HG03442 (cell line): ENCODE data around the gene CHKA.

ENCODE experiments used
- ATAC-seq: cut with Tn5 transposase; IDR thresholded peaks from one replicate; pipeline ENCODE4 v1.9.1; 2021; ENCODE audit warnings: mild to moderate bottlenecking, moderate library complexity; ENCODE audit not compliant: unreplicated experiment

CHKA gene

DNA sequence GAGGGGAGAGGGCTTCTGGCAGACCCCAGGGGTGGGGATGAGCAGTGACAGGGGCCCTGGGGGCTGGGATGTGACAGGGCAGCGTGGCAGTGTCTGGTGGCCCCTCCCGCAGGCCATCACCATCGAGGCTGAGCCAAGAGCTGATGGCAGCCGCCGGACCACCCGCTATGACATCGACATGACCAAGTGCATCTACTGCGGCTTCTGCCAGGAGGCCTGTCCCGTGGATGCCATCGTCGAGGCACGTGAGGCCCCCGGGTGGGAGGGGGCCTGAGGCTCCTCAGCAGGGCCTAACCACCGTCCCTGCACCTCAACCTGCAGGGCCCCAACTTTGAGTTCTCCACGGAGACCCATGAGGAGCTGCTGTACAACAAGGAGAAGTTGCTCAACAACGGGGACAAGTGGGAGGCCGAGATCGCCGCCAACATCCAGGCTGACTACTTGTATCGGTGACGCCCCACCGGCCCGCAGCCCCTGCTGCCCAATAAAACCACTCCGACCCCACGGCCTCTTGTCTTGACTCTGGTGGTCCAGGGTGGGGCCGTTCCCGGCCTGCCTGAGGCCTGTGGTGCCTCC, 85.0 kb downstream of the CHKA start:
- no peak for ATAC-seq

DNA sequence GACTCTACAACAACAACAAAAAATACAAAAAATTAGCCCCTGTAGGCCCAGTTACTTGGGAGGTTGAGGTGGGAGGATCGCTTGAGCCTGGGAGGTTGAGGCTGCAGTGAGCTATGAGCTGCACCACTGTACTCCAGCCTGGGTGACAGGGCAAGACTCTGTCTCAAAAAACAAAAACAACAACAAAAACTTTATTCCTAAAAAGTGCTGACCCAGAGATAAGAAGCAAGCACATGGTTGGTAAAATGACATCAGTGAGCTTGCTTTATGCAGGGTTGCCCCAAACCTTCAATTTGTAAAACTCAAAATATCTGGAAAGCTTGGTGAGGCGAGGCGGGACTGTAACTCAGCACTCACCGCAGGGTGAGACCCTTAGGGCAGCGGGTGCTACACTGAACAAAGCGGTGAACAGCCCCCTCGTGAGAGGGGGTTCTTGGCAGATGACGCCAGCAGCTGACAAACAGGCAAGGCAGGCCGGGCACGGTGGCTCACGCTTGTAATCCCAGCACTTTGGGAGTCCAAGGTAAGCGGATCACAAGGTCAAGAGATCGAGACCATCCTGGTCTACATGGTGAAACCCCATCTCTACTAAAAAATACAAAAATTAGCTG, 85.8 kb downstream of the CHKA start:
- no peak for ATAC-seq

DNA sequence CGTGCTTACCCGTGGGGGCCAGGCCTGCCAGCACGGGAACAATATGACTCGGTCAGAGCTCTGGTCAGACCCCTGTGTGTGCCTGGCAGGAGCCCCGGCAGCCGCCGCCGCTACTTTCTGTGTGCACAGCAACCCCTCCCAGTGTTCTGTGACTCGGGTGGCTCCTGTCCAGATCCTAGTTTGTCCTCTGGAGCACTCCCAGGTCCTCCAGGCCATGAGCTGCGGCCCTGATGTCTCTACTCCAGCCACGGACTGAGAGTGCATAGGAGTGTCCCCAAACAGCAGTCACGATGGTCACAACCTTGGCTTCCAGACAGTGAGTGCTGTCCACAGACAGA, 87.5 kb downstream of the CHKA start:
- no peak for ATAC-seq

DNA sequence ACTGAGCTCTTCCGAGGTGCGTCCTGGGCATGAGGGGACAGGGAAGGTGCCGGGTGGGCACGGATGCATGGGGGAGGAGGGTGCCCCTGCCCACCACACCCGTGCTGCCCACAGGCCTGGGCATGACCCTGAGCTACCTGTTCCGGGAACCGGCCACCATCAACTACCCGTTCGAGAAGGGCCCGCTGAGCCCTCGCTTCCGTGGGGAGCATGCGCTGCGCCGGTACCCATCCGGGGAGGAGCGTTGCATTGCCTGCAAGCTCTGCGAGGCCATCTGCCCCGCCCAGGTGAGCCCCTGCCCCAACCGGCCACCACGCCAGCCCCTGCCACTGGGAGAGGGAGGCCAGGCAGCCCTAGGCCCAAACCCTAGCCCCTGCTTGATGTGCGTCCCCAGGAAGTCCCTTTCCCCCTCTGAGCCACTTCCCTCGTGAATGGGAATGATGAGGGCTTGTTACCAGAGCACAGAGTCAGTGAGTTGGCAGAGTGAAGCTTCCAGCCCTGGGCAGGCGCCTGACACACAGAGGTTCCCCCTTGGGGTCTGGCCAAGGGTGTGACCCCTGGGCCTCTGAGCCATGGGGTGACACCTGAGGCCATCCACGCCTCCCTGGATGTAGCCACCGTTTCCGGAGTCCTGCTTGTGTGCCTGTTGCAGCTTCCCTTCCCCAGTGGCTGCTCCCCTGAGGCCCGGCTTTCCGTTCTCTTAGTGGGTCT, 88.0 kb downstream of the CHKA start:
- ATAC-seq = no peak

DNA sequence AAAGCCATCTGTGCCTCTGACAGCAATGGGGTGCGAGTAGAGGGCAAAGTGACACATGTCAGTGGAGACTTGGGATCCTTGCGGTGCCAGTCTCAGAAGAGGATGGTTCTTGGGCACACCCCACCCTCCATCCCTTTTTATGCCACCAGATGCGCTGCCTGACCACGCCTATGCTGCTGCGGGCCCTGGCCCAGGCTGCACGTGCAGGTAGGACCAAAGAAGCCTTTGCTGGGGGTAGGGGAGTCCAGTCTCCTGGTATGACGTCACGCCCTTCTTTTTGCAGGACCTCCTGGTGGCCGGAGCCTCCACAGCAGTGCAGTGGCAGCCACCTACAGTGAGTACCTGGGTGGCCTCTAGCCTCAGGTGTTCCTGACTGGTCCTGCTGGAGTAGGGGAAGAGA, 89.2 kb downstream of the CHKA start:
- ATAC-seq = no peak

DNA sequence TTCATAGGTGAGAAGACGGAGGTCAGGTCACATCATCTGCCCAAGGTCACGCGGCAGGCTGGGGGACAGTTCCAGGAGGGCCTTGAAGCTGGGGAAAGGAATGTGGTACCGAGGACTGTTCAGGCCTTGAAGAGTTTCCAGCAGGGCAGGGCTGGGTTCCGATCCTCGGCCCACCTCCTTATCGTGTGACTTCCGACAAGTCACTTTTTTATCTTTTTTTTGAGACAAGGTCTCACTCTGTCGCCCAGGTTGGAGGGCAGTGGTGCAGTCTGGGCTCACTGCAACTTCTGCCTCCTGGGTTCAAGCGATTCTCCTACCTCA, 90.1 kb downstream of the CHKA start:
- ATAC-seq = no peak

DNA sequence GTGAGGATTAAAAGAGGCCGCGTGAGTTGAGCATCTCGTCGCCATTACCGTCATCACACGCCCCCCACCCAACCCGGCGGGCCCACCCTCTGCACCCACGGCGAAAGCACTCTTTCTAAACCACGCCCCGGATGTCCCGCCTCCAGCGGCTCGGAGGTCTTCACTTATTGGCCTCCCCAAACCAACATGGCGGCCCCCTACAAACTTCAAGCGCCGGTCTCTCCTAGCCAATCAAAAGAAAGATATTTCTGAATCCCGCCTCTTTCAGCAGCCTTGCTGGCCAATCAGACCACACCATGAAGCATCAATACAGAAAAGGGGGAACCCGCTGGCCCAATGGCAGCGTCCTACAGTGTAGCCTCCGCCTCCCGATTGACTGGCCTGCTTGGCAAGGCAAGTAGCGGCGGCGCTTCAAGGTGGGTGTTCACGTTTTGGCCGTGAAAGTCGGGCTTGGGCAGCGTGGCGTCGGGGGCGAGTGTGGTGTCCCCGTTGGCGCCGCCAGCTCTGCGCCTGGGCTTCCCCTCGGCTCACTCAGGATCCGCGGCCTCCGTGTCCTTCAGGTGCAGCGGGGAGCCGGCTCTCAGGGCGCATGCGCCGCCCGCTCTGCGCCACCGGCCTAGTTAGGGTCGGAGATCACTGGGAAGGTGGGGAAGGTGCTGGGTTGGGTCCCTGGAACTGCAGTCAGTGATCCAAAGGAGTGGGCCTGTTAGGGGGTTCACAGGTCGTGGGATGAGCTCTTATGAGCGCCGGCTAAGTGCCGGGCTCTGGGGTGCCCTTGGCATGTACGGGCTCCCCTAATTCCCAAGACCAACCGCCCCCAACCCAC, 90.7 kb downstream of the CHKA start, which contains the start of gene NDUFS8:
Gene NDUFS8 (plus strand): TSS at position 364 of the 826 bp plus-strand sequence. CDS start 1,471 bp downstream, outside the sequence.
- ATAC-seq = peak; percentile 83

DNA sequence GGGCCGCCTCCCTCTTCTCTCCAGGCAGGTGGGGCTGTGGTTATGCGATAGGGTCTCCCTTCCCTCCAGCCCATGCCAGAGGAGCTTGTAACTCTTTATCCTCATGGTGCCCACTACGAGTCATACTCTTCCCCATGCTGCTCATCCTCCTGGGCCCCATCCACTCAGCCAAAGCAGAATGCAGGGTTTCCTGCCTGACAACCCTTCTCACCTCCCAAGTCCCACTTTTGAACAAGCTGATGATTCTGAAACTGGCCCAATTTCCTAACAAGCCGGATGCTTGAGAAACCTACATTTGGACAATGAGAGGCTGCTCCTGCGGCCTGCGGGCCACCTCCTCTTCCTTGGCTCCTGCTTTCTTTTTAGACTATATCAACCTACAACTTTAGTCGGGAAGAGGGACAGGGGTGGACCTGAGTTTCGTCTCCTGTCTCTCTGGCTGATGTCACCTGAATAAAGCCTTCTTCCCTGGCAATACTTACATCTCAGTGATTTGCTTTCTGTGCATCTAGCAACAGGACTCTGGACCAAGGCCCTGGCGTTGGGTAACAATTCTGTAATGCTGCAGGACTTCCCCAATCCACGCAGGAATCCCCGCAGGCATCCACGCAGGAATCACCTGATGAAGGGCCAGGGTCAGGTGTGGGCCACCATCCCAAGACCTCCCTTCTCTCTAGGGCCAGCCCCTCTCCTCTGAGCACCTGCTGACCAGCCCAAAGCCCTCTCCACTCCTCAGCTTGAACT, 92.2 kb downstream of the CHKA start:
- ATAC-seq = no peak

DNA sequence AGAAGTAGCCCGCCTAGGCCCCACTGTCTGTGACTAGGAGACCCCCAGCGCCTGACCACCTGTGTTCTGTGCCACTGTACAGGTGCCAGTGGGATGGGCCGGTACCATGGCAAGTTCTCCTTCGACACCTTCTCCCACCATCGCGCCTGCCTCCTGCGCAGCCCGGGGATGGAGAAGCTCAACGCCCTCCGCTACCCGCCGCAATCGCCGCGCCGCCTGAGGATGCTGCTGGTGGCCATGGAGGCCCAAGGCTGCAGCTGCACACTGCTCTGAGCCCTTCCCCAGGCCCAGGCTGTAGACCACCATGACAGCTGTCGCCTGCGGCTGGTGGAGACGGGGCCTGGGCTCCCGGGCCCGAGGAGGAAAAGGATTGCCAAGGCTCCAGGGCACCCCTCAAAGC, 93.5 kb downstream of the CHKA start:
- no peak for ATAC-seq

DNA sequence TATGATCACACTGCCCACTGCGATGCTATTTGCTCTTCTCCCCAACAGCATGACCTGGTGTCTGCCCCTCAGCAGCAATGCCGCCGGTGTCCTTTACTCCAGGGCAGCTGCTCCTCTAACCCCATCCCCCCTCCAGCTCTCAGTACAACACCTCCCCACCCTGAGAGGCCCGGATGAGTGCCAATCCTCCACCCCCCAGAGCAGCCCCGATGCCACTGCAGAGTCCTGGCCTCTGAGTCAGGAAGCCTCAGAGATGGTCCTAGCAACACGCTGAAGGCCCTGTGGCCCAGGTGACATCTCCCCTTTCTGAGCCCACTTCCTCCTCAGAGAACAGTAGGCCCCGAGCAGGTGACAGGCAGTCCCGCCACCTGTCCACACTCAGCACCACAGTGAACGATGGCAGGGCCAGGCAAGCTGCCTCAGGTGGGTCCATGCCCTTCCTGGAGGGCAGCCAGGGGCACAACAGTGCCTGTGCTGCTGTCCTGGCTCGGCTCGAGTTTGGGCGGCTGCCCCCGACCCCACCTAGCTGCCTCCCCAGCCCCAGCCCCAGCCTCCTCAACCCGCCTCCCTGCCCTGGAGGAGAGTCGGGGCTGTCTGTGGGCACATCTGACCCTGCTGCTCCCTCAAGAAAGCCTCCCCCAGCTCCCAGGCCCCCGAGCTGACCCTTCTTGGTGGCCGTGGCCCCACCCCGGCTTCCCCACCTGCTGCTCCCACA, 94.6 kb downstream of the CHKA start:
- no peak for ATAC-seq

DNA sequence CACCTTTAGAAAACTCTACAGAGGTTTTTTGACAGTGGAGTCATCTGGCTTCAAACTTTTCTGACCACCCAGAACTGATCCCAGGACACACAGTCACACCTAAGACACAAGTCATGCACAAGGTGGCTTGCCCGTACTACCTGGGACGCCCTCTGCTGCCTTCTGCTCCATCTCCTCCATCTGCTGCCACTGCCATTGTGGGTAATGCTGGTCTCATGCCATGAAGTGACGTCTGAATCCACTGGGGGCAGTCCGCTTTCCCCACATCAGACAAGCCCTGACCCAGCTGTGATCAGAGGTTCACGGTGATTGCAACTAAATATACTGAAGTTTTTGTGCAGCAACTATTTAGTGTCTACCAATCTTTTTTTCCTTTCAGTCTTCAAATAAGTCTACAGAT, 96.1 kb downstream of the CHKA start:
- no peak for ATAC-seq

DNA sequence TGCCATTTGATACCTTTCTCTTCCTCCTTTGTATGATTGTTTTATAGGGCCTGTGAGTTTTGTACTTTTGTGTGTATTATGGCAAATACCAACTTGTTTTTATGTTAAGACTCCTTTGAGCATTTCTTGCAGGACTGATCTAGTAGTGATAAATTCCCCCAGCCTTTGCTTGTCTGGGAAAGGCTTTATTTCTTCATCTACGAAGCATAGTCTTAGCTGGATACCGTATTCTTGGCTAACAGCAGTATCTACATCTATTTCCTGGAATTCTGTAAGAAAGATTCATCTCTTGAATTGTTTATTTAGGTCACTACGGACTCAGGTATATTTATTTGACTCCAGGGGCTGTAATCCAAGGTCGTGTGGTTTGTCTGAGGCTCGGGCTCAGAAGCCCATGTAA, 96.7 kb downstream of the CHKA start:
- no peak for ATAC-seq

DNA sequence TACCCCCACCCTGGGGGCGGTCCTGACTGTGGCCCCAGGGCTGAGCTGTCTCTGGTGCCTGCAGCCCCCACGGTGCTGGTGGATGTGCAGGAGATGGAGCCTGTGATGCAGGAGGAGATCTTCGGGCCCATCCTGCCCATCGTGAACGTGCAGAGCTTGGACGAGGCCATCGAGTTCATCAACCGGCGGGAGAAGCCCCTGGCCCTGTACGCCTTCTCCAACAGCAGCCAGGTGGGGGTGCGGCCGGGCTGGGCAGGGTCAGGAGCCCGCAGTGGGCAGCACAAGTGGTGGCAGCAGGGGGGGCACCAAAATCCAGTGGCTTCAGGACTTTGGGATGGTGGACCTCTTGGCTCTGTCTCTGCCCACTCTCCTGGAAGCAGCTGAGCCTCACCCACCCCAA, 98.7 kb downstream of the CHKA start:
- ATAC-seq = no peak

DNA sequence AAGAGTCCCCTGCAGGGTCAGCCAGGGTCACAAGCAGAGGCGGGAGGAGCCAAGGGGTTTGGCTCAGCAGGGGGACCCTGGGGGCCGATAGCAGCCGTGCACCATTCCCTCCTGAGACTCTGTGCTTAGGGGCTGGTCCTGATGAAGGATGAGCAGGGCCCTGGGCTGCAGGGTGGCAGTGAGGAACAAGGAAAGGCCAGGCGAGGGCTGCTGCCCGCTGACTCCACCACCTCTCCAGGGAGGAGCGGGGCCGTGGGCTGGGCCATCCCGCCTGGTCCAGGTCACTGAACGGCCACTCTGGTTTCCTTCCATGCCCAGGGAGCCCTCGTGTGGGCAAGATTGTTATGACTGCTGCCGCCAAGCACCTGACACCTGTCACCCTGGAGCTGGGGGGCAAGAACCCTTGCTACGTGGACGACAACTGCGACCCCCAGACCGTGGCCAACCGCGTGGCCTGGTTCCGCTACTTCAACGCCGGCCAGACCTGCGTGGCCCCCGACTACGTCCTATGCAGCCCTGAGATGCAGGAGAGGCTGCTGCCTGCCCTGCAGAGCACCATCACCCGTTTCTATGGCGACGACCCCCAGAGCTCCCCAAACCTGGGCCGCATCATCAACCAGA, 99.9 kb downstream of the CHKA start:
- no peak for ATAC-seq

DNA sequence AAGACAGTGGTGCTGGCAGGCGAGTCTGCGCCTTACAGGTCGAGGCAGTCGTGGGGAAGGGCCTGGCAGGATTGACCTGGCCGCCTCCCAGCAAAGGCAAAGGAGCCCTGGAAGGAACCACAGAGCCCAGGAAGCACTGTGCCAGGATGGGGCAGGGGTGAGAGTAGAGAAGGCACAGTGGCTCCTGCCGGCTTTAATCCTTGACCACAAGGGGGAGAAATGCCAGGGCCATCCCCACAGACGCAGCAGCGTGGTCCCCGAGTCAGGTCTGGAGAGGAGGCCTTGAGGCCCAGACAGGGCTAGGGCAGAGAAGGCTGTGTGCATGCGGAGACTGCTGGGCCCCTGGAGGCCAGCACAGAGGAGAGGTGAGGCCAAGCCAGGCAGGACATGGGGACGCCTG, 100.6 kb downstream of the CHKA start:
- ATAC-seq = no peak

DNA sequence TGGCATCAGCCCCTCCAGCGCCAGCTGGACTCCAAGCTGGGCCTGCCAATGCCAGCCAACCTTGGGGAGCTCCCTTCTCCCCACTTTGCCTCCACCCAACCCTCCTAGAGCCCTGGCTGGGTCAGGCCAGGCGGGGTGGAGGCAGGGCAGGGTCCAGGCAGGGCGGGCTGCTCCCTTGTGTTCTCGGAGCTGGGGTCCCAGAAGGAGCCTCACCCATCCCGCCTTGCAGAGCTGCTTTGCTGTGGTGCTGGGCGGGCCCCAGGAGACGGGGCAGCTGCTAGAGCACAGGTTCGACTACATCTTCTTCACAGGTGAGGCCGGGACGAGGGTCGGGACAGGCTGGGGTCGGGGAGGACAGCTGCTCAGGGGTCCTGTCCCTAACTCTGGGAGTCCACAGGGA, 101.7 kb downstream of the CHKA start:
- no peak for ATAC-seq

DNA sequence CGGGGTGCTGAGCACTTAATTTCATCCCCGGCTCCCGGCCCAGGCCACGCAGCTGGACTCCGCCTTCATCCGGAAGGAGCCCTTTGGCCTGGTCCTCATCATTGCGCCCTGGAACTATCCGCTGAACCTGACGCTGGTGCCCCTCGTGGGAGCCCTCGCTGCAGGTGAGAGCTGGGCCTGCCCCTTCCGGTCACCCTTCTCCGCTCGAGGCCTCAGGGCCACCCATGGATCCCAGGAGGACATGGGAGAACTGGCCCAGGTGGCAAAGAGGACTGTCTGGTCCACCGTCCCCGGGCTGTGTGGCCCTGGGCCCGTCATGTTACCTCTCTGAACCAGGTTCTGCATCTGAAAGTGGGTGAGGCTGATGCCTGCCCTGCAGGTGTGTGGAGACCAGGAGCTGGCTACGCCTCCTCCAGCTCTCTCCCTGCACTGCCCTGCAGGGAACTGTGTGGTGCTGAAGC, 102.4 kb downstream of the CHKA start:
- ATAC-seq = no peak

DNA sequence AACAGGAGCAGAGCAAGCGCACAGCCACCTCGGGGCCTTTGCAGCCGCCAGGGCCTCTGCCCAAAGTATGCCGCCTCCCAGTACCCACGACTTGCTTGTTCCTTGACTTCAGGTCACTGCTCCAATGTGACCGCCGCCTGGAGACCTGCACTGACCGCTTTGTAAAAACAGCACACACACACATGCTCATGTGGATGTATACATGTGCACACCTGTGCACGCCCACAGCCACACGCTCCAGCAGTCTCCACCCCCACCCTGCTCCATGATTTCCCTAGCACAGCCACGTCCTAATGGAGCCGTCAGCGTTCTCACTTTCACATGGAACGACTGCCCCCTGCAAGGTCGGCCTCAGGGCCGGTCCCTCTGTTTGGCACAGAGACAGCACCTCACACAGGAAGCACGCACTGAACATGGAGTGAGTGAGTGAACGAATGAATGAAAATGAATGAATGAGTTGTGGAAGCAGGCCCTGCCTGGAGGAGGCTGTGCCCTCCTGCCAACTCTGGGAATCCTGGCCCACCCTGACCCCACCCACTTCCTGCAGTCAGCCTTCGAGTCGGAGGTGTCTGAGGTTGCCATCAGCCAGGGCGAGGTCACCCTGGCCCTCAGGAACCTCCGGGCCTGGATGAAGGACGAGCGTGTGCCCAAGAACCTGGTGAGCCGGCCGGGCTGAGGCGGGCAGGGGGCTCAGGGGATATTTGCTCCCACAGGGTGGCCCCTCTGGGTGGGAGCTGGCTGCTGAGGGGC, 103.0 kb downstream of the CHKA start:
- no peak for ATAC-seq
